Measurements from ENCODE around the gene GMIP. TPM values are rescaled to one million over a fixed set of nuclear protein-coding genes. Genes with fewer than 3 reads are reported as not detected.

Gene GMIP
- total and polyA plus RNA-seq, 2 experiments from 2014 or later = 5.1 to 22.1 TPM

DNA sequence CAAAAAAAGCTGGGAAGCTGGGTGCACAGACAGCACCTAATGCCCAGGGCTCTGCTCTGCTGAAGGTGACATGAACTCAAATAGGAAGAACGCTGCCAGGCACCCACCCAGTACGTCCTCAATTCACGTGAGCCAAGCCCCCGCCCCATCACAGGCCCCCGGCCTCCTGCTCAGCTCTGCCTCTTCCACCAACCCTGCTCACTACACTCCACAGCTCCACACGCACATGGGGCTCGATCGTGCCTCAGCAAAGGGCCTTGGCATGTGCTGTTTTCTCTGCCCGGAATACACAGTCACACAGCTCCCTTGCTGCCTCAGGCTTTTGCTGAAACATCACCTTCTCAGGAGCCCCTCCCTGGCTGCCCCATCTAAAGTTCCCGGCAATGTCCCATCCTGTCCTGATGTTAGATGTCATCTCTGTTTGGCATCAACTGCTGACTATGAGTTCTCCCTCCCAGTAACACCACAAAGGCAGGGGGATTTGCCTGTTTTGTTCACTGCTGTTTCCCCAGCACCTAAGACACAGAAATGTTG is 17.8 kb upstream of the GMIP start (continued):
- TF ChIP-seq ZNF462 (CRISPR knock-in tag; IDR thresholded peaks at IDR 0.05) = no peak

GRCh38 chr19:19659646-19660245 is 16.3 kb upstream of the GMIP start:
- H4K20me1 ChIP-seq (replicated peaks; ENCODE audit: insufficient read depth) = peaks cover 12% of the 10 kb centered on the region
- no peaks in the 10 kb centered on the region for H3K27me3 ChIP-seq (ENCODE audit: insufficient read depth)
- H3K4me1 ChIP-seq (ENCODE audit: insufficient read depth) = peaks cover 9% of the 10 kb centered on the region
- H2AFZ ChIP-seq = no peak overlapping the region
- no peaks in the 10 kb centered on the region for H3K9me2 ChIP-seq (ENCODE audit: insufficient read depth)
- H3K27ac ChIP-seq (ENCODE audit: low read depth) = no peak overlapping the region
- peaks cover 62% of the 10 kb centered on the region for H3K36me3 Mint-ChIP-seq (ENCODE audit: low read depth)
- H3K4me1 Mint-ChIP-seq = peaks cover 18% of the 10 kb centered on the region
- peaks cover 44% of the 10 kb centered on the region for H3K79me2 ChIP-seq (replicated peaks; ENCODE audit: insufficient read depth)
- ATAC-seq (no peak), DNase-seq (ENCODE audit: low spot score) (no peak)
- no peak overlapping the region for H3K4me2 ChIP-seq
- peaks cover 22% of the 10 kb centered on the region; the same call in 1 of the 2 replicates for H3K36me3 ChIP-seq (ENCODE audit: insufficient read depth)
- no peak overlapping the region for H3K4me3 Mint-ChIP-seq
- H3K27ac Mint-ChIP-seq = peak overlapping the region; percentile 27; the same call in 1 of the 2 replicates
- no peaks in the 10 kb centered on the region for H3K9me3 Mint-ChIP-seq
- TF ChIP-seq, protein P1, sequence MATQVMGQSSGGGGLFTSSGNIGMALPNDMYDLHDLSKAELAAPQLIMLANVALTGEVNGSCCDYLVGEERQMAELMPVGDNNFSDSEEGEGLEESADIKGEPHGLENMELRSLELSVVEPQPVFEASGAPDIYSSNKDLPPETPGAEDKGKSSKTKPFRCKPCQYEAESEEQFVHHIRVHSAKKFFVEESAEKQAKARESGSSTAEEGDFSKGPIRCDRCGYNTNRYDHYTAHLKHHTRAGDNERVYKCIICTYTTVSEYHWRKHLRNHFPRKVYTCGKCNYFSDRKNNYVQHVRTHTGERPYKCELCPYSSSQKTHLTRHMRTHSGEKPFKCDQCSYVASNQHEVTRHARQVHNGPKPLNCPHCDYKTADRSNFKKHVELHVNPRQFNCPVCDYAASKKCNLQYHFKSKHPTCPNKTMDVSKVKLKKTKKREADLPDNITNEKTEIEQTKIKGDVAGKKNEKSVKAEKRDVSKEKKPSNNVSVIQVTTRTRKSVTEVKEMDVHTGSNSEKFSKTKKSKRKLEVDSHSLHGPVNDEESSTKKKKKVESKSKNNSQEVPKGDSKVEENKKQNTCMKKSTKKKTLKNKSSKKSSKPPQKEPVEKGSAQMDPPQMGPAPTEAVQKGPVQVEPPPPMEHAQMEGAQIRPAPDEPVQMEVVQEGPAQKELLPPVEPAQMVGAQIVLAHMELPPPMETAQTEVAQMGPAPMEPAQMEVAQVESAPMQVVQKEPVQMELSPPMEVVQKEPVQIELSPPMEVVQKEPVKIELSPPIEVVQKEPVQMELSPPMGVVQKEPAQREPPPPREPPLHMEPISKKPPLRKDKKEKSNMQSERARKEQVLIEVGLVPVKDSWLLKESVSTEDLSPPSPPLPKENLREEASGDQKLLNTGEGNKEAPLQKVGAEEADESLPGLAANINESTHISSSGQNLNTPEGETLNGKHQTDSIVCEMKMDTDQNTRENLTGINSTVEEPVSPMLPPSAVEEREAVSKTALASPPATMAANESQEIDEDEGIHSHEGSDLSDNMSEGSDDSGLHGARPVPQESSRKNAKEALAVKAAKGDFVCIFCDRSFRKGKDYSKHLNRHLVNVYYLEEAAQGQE (IDR thresholded peaks at IDR 0.05; ENCODE audit: unreplicated experiment) = no peak
- TF ChIP-seq JUNB (IDR thresholded peaks at IDR 0.05; ENCODE audit: unreplicated experiment) (no peak), EZH2phosphoT487 (IDR thresholded peaks at IDR 0.05; ENCODE audit: unreplicated experiment) (no peak), CREB1 (CRISPR knock-in tag; IDR thresholded peaks at IDR 0.05; ENCODE audit: low read depth) (no peak)
- no peak overlapping the region for H3K4me3 ChIP-seq
- H3F3A ChIP-seq (replicated peaks; ENCODE audit: low read depth) = peaks cover 12% of the 10 kb centered on the region; the same call in 1 of the 2 replicates
- H3K27me3 Mint-ChIP-seq (ENCODE audit: insufficient read depth, low read depth, poor library complexity) = peaks cover 10% of the 10 kb centered on the region

All from GM23338 (cell line).